Measurements from ENCODE around the gene ZBTB4.

GRCh38 chr17:7495906-7496434 is 16.5 kb upstream of the ZBTB4 start:
- TF ChIP-seq CTCF (IDR thresholded peaks at IDR 0.05 in 2 of 3, conservative IDR thresholded peaks at IDR 0.05 in 1 of 3; ENCODE audit: borderline replicate concordance in 1 of 3, insufficient read depth in 1 of 3, low read depth in 2 of 3, low read length in 2 of 3) (no peak), FOSL1 (IDR thresholded peaks at IDR 0.05; ENCODE audit: low read depth) (no peak), ZNF274 (IDR thresholded peaks at IDR 0.05; ENCODE audit: low read depth, low read length) (no peak)

Measured in HCT116 (cell line).